Measurements from ENCODE around the gene CUL7.
"Not testable (repeated sequence)": the region's sequence is repeated elsewhere in the genome, so short reads cannot be mapped to it uniquely, and the experiment has no call there.

Gene CUL7

GRCh38 chr6:43058531-43058930 lies 4.9 kb upstream of the CUL7 start:
- Histone ChIP-seq H3K27ac (ENCODE audit: low read depth, low read length) (peak overlapping the region; percentile 93), H3K4me3 (ENCODE audit: low read depth in 1 of 2, low read length in 2 of 2) (peak overlapping the region; percentile 83 to 97), H3K9ac (ENCODE audit: low read length) (peak overlapping the region; percentile 82), H3K9me3 (ENCODE audit: low read length) (no peaks in the 10 kb centered on the region), H3K27me3 (ENCODE audit: control insufficient read depth in 1 of 2, insufficient read depth in 2 of 2, low read length in 2 of 2) (no peaks in the 10 kb centered on the region), H3K4me1 (ENCODE audit: insufficient read depth, low read length) (peaks cover 32% of the 10 kb centered on the region), H3K36me3 (ENCODE audit: insufficient read depth, low read length) (peaks cover 19% of the 10 kb centered on the region)

- H3K9me3 ChIP-seq (ENCODE audit: low read length) = no peaks in the 10 kb centered on the region
- no peak overlapping the region for H3K9ac ChIP-seq (ENCODE audit: low read length)
- peaks cover 19% of the 10 kb centered on the region for H3K36me3 ChIP-seq (ENCODE audit: insufficient read depth, low read length)
- no peak overlapping the region for H3K4me3 ChIP-seq (ENCODE audit: low read depth in 1 of 2, low read length in 2 of 2)
- no peaks in the 10 kb centered on the region for H3K27me3 ChIP-seq (ENCODE audit: control insufficient read depth in 1 of 2, insufficient read depth in 2 of 2, low read length in 2 of 2)
- peaks cover 41% of the 10 kb centered on the region for H3K4me1 ChIP-seq (ENCODE audit: insufficient read depth, low read length)
- H3K27ac ChIP-seq (ENCODE audit: low read depth, low read length) = no peak overlapping the region
Observed at GRCh38 chr6:43055966-43056365, 2.3 kb upstream of the CUL7 start.

- H3K27me3 ChIP-seq (ENCODE audit: control insufficient read depth in 1 of 2, insufficient read depth in 2 of 2, low read length in 2 of 2) = no peaks in the 10 kb centered on the region
- H3K9me3 ChIP-seq (ENCODE audit: low read length) = no peaks in the 10 kb centered on the region
- peaks cover 31% of the 10 kb centered on the region for H3K4me1 ChIP-seq (ENCODE audit: insufficient read depth, low read length)
- peak overlapping the region; percentile 97 for H3K27ac ChIP-seq (ENCODE audit: low read depth, low read length)
- peak overlapping the region; percentile 23 to 71 for H3K4me3 ChIP-seq (ENCODE audit: low read depth in 1 of 2, low read length in 2 of 2)
- H3K9ac ChIP-seq (ENCODE audit: low read length) = peak overlapping the region; percentile 24
- peaks cover 27% of the 10 kb centered on the region for H3K36me3 ChIP-seq (ENCODE audit: insufficient read depth, low read length)
Observed at GRCh38 chr6:43054206-43054943, 724 bp upstream of the CUL7 start.

GRCh38 chr6:43052842-43053544 lies 658 bp downstream of the CUL7 start:
- Histone ChIP-seq H3K4me3 (ENCODE audit: low read depth in 1 of 2, low read length in 2 of 2) (peak overlapping the region; percentile 55 to 71), H3K4me1 (ENCODE audit: insufficient read depth, low read length) (peaks cover 22% of the 10 kb centered on the region), H3K27ac (ENCODE audit: low read depth, low read length) (peak overlapping the region; percentile 97), H3K9me3 (ENCODE audit: low read length) (no peaks in the 10 kb centered on the region), H3K27me3 (ENCODE audit: control insufficient read depth in 1 of 2, insufficient read depth in 2 of 2, low read length in 2 of 2) (no peaks in the 10 kb centered on the region), H3K9ac (ENCODE audit: low read length) (peak overlapping the region; percentile 53), H3K36me3 (ENCODE audit: insufficient read depth, low read length) (peaks cover 27% of the 10 kb centered on the region)

GRCh38 chr6:43052225-43052841 lies 1.3 kb downstream of the CUL7 start:
- H3K27me3 ChIP-seq (ENCODE audit: control insufficient read depth in 1 of 2, insufficient read depth in 2 of 2, low read length in 2 of 2) = no peaks in the 10 kb centered on the region
- no peaks in the 10 kb centered on the region for H3K9me3 ChIP-seq (ENCODE audit: low read length)
- H3K9ac ChIP-seq (ENCODE audit: low read length) = no peak overlapping the region
- peak overlapping the region; percentile 97 for H3K27ac ChIP-seq (ENCODE audit: low read depth, low read length)
- H3K4me1 ChIP-seq (ENCODE audit: insufficient read depth, low read length) = peaks cover 19% of the 10 kb centered on the region
- peaks cover 22% of the 10 kb centered on the region for H3K36me3 ChIP-seq (ENCODE audit: insufficient read depth, low read length)
- no peak overlapping the region for H3K4me3 ChIP-seq (ENCODE audit: low read depth in 1 of 2, low read length in 2 of 2)

- Histone ChIP-seq H3K27ac (ENCODE audit: low read depth, low read length) (no peak overlapping the region), H3K36me3 (ENCODE audit: insufficient read depth, low read length) (peaks cover 31% of the 10 kb centered on the region), H3K4me3 (ENCODE audit: low read depth in 1 of 2, low read length in 2 of 2) (no peak overlapping the region), H3K9me3 (ENCODE audit: low read length) (no peaks in the 10 kb centered on the region), H3K27me3 (ENCODE audit: control insufficient read depth in 1 of 2, insufficient read depth in 2 of 2, low read length in 2 of 2) (no peaks in the 10 kb centered on the region), H3K4me1 (ENCODE audit: insufficient read depth, low read length) (peaks cover 19% of the 10 kb centered on the region), H3K9ac (ENCODE audit: low read length) (no peak overlapping the region)
Observed at GRCh38 chr6:43050981-43051380, 2.7 kb downstream of the CUL7 start.

- peaks cover 29% of the 10 kb centered on the region for H3K36me3 ChIP-seq (ENCODE audit: insufficient read depth, low read length)
- no peak overlapping the region for H3K27ac ChIP-seq (ENCODE audit: low read depth, low read length)
- H3K27me3 ChIP-seq (ENCODE audit: control insufficient read depth in 1 of 2, insufficient read depth in 2 of 2, low read length in 2 of 2) = no peaks in the 10 kb centered on the region
- peaks cover 8% of the 10 kb centered on the region for H3K4me1 ChIP-seq (ENCODE audit: insufficient read depth, low read length)
- no peak overlapping the region for H3K4me3 ChIP-seq (ENCODE audit: low read depth in 1 of 2, low read length in 2 of 2)
- H3K9ac ChIP-seq (ENCODE audit: low read length) = no peak overlapping the region
- H3K9me3 ChIP-seq (ENCODE audit: low read length) = no peaks in the 10 kb centered on the region
Observed at GRCh38 chr6:43047998-43048397, 5.7 kb downstream of the CUL7 start.

GRCh38 chr6:43045371-43045930 lies 8.2 kb downstream of the CUL7 start:
- Histone ChIP-seq H3K9ac (ENCODE audit: low read length) (no peak overlapping the region), H3K27ac (ENCODE audit: low read depth, low read length) (no peak overlapping the region), H3K27me3 (ENCODE audit: control insufficient read depth in 1 of 2, insufficient read depth in 2 of 2, low read length in 2 of 2) (no peaks in the 10 kb centered on the region), H3K9me3 (ENCODE audit: low read length) (no peaks in the 10 kb centered on the region), H3K36me3 (ENCODE audit: insufficient read depth, low read length) (peaks cover 29% of the 10 kb centered on the region), H3K4me3 (ENCODE audit: low read depth in 1 of 2, low read length in 2 of 2) (no peak overlapping the region), H3K4me1 (ENCODE audit: insufficient read depth, low read length) (no peaks in the 10 kb centered on the region)

GRCh38 chr6:43043310-43043709 lies 10.3 kb downstream of the CUL7 start:
- no peaks in the 10 kb centered on the region for H3K9me3 ChIP-seq (ENCODE audit: low read length)
- no peaks in the 10 kb centered on the region for H3K27me3 ChIP-seq (ENCODE audit: control insufficient read depth in 1 of 2, insufficient read depth in 2 of 2, low read length in 2 of 2)
- H3K27ac ChIP-seq (ENCODE audit: low read depth, low read length) = no peak overlapping the region
- no peak overlapping the region for H3K9ac ChIP-seq (ENCODE audit: low read length)
- H3K4me1 ChIP-seq (ENCODE audit: insufficient read depth, low read length) = no peaks in the 10 kb centered on the region
- H3K36me3 ChIP-seq (ENCODE audit: insufficient read depth, low read length) = peaks cover 28% of the 10 kb centered on the region
- H3K4me3 ChIP-seq (ENCODE audit: low read depth in 1 of 2, low read length in 2 of 2) = no peak overlapping the region

GRCh38 chr6:43041475-43041874 lies 12.2 kb downstream of the CUL7 start:
- peaks cover 42% of the 10 kb centered on the region for H3K36me3 ChIP-seq (ENCODE audit: insufficient read depth, low read length)
- H3K27me3 ChIP-seq (ENCODE audit: control insufficient read depth in 1 of 2, insufficient read depth in 2 of 2, low read length in 2 of 2); H3K27ac ChIP-seq (ENCODE audit: low read depth, low read length); H3K4me3 ChIP-seq (ENCODE audit: low read depth in 1 of 2, low read length in 2 of 2); H3K4me1 ChIP-seq (ENCODE audit: insufficient read depth, low read length); H3K9me3 ChIP-seq (ENCODE audit: low read length); H3K9ac ChIP-seq (ENCODE audit: low read length): not testable (repeated sequence)

- H3K27ac ChIP-seq (ENCODE audit: low read depth, low read length) = no peak overlapping the region
- H3K36me3 ChIP-seq (ENCODE audit: insufficient read depth, low read length) = peaks cover 35% of the 10 kb centered on the region
- peaks cover 3% of the 10 kb centered on the region for H3K4me1 ChIP-seq (ENCODE audit: insufficient read depth, low read length)
- H3K4me3 ChIP-seq (ENCODE audit: low read depth in 1 of 2, low read length in 2 of 2) = no peak overlapping the region
- no peaks in the 10 kb centered on the region for H3K27me3 ChIP-seq (ENCODE audit: control insufficient read depth in 1 of 2, insufficient read depth in 2 of 2, low read length in 2 of 2)
- H3K9ac ChIP-seq (ENCODE audit: low read length) = no peak overlapping the region
- no peaks in the 10 kb centered on the region for H3K9me3 ChIP-seq (ENCODE audit: low read length)
Observed at GRCh38 chr6:43040542-43041257, 13.0 kb downstream of the CUL7 start.
